Endothelial cell of umbilical vein (primary cell): ENCODE measurements around the gene SPPL3. TPM values are rescaled to one million over a fixed set of nuclear protein-coding genes. Genes with fewer than 3 reads are reported as not detected.

Experiments used
- BruUV-seq: library from RNA; stranded (reverse); fragments of 400-500 nt; replicated peaks from 2 replicates; lab custom pipeline; 2021; lab: Mats Ljungman, UMichigan
- CTCF ChIA-PET: fragments of 300-600, 350-600 bp; sonication (Branson Sonifier 250); formaldehyde crosslinking; loops from one replicate; lab custom pipeline; 2021; ENCODE audit warnings: antibody characterized with exemption, inconsistent platforms; lab: Charles Lee
- POLR2A ChIA-PET: fragments of 300-600, 350-600 bp; sonication (Branson Sonifier 250); formaldehyde crosslinking; loops from one replicate; lab custom pipeline; 2021; ENCODE audit warnings: antibody characterized with exemption, inconsistent platforms; lab: Charles Lee
- DNase-seq: peaks from one replicate; pipeline ENCODE4 v3.0.0-alpha.2; 2011; ENCODE audit warnings: low read depth, low spot score
- FAIRE-seq: peaks from 2 replicates; lab custom pipeline; 2011; peaks lifted over from hg19 to GRCh38; lab: Jason Lieb, UNC
- H2AFZ ChIP-seq: 2 replicates; pipeline ENCODE4 v1.6.0; 2012; ENCODE audit warnings: low read depth, low read length, control low read depth, inconsistent platforms
- H3K27ac ChIP-seq: 2 replicates; pipeline ENCODE4 v1.5.1; 2011; ENCODE audit warnings: low read depth, mild to moderate bottlenecking, control low read depth, low read length, moderate library complexity; ENCODE audit not compliant: insufficient read depth
- H3K27me3 ChIP-seq, 2 experiments: 2 replicates each; pipeline versions ENCODE4 v1.6.0 to v1.6.1; 2011; ENCODE audit warnings: low read length in 2 of 2, mixed read lengths in 1 of 2; ENCODE audit not compliant: control insufficient read depth in 2 of 2, insufficient read depth in 2 of 2
- H3K36me3 ChIP-seq, 2 experiments: 2 replicates in 1 of 2; 3 replicates in 1 of 2; pipeline ENCODE4 v1.5.1; 2011; ENCODE audit warnings: low read length in 2 of 2, mild to moderate bottlenecking in 1 of 2, moderate library complexity in 1 of 2; ENCODE audit not compliant: control insufficient read depth in 2 of 2, insufficient read depth in 2 of 2; ENCODE audit errors: extremely low read depth in 1 of 2
- H3K4me1 ChIP-seq: 3 replicates; pipeline ENCODE4 v1.5.1; 2011; ENCODE audit warnings: mild to moderate bottlenecking, low read length; ENCODE audit not compliant: control insufficient read depth, insufficient read depth; ENCODE audit errors: extremely low read depth
- H3K4me2 ChIP-seq: 2 replicates; pipeline ENCODE4 v1.6.1; 2011; ENCODE audit warnings: low read length, control low read depth, mixed read lengths; ENCODE audit not compliant: insufficient read depth
- H3K4me3 ChIP-seq, 3 experiments: fragments of 200-600 bp in 1 of 3; sonication (generic), shearing (Covaris generic) in 1 of 3; replicated peaks in 1 of 3; 2 replicates each; pipeline ENCODE4 v1.5.1; 2011 to 2016; ENCODE audit warnings: control low read depth in 3 of 3, low read length in 3 of 3, mild to moderate bottlenecking in 2 of 3, inconsistent platforms in 1 of 3, low read depth in 1 of 3, moderate library complexity in 1 of 3; ENCODE audit not compliant: insufficient read depth in 1 of 3
- H3K79me2 ChIP-seq: 2 replicates; pipeline ENCODE4 v1.6.0; 2012; ENCODE audit warnings: low read length, inconsistent platforms; ENCODE audit not compliant: control insufficient read depth, insufficient read depth
- H3K9ac ChIP-seq: replicated peaks from 2 replicates; pipeline ENCODE3; 2011; ENCODE audit warnings: low read length, control low read depth; ENCODE audit not compliant: insufficient read depth; ENCODE audit errors: extremely low read depth
- H3K9me1 ChIP-seq: replicated peaks from 3 replicates; pipeline ENCODE4 v1.6.0; 2011; ENCODE audit warnings: mild to moderate bottlenecking, low read length; ENCODE audit not compliant: control insufficient read depth, insufficient read depth; ENCODE audit errors: extremely low read depth
- H3K9me3 ChIP-seq: replicated peaks from 2 replicates; pipeline ENCODE4 v1.5.1; 2012; ENCODE audit warnings: low read length, inconsistent platforms; ENCODE audit not compliant: control insufficient read depth, insufficient read depth
- H4K20me1 ChIP-seq: replicated peaks from 2 replicates; pipeline ENCODE3; 2011; ENCODE audit warnings: mild to moderate bottlenecking, low read length; ENCODE audit not compliant: control insufficient read depth, insufficient read depth; ENCODE audit errors: extremely low read depth
- EZH2 ChIP-seq: IDR thresholded peaks from 2 replicates; pipeline ENCODE4 v1.6.1; 2012; ENCODE audit warnings: borderline replicate concordance, low read depth, mild to moderate bottlenecking, moderate library complexity, low read length, inconsistent platforms; ENCODE audit not compliant: severe bottlenecking
- GATA2 ChIP-seq: IDR thresholded peaks from 2 replicates; pipeline ENCODE4 v1.7.0; 2011; ENCODE audit warnings: low read depth, mild to moderate bottlenecking, moderate library complexity, mixed read lengths, low read length; ENCODE audit not compliant: insufficient read length, insufficient read depth
- dilution Hi-C: fragments of 300-500 bp; cut with MboI; formaldehyde crosslinking; loops from one replicate; pipeline ENCODE4 v1.15.0; 2019; ENCODE audit warnings: low sequenced_read_pairs; ENCODE audit not compliant: extremely low pct_ligation_motif_present
- intact Hi-C: fragments of 100-400 bp; cut with micrococcal nuclease; formaldehyde crosslinking; loops from one replicate; pipeline ENCODE4 v1.10.0; 2022
- polyA plus RNA-seq, 4 experiments: library from polyadenylated mRNA; depleted of rRNA in 3 of 4; stranded (reverse) in 3 of 4; unstranded in 1 of 4; fragments of >200 nt; gene quantifications; 2 replicates each; pipeline versions ENCODE4 v1.2.1 to v1.2.3, GENCODE V29; 2011 to 2012; ENCODE audit warnings: missing spikeins in 1 of 4
- total RNA-seq: library from RNA; stranded (reverse); gene quantifications from 2 replicates; pipeline ENCODE4 v1.2.3, GENCODE V29; 2021
- TF ChIP-seq, protein P1 (sequence below), 2 donors: IDR thresholded peaks; 1 replicate in 1 of 2; 2 replicates in 1 of 2; pipeline ENCODE4 v1.5.1; 2011; ENCODE audit warnings: low read length in 2 of 2, mild to moderate bottlenecking in 2 of 2, moderate library complexity in 2 of 2, control low read depth in 1 of 2, inconsistent platforms in 1 of 2, low read depth in 1 of 2; ENCODE audit not compliant: insufficient read depth in 1 of 2; ENCODE audit errors: extremely low read depth in 1 of 2

SPPL3 gene
- total and polyA plus RNA-seq, 2 donors (not counting 3 experiments of a cell fraction or from before 2014, with no cell fraction given), result 30.6 to 53.0 TPM

DNA sequence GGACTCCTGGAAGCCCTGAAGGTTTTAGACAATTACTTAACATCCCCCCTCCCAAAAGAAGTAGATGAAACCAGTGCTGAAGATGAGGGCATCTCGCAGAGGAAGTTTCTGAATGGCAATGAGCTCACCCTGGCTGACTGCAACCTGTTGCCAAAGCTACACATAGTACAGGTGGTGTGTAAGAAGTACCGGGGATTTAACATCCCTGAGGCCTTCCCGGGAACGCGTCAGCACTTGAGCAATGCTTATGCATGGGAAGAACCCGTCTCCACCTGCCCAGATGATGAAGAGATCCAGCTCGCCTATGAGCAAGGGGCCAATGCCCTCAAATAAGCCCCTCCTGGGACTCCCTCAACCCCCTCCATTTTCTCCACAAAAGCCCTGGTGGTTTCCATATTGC lies 10.6 kb upstream of the SPPL3 start:
- FAIRE-seq (no peak), DNase-seq (no peak)
- H3K36me3 ChIP-seq, result no peaks in the 10 kb centered on the region
- dilution Hi-C loops (no loop called here), intact Hi-C loops (no loop called here)
- peaks cover 2 to 10% of the 10 kb centered on the region in 2 experiments for H3K27me3 ChIP-seq
- H3K27ac ChIP-seq, result no peak overlapping the region
- no peaks in the 10 kb centered on the region for H3K9me3 ChIP-seq
- no peaks in the 10 kb centered on the region for H3K4me1 ChIP-seq
- H3K4me2 ChIP-seq, result no peak overlapping the region
- H4K20me1 ChIP-seq, result no peaks in the 10 kb centered on the region
- ChIA-PET CTCF (no interaction called here), POLR2A (no interaction called here)
- no peak overlapping the region for H2AFZ ChIP-seq
- no peak for TF ChIP-seq GATA2
- H3K4me3 ChIP-seq, result no peak overlapping the region
- BruUV-seq, result no TSS peak
- H3K9me1 ChIP-seq, result no peaks in the 10 kb centered on the region
- no peak overlapping the region for H3K9ac ChIP-seq
- no peaks in the 10 kb centered on the region for H3K79me2 ChIP-seq

DNA sequence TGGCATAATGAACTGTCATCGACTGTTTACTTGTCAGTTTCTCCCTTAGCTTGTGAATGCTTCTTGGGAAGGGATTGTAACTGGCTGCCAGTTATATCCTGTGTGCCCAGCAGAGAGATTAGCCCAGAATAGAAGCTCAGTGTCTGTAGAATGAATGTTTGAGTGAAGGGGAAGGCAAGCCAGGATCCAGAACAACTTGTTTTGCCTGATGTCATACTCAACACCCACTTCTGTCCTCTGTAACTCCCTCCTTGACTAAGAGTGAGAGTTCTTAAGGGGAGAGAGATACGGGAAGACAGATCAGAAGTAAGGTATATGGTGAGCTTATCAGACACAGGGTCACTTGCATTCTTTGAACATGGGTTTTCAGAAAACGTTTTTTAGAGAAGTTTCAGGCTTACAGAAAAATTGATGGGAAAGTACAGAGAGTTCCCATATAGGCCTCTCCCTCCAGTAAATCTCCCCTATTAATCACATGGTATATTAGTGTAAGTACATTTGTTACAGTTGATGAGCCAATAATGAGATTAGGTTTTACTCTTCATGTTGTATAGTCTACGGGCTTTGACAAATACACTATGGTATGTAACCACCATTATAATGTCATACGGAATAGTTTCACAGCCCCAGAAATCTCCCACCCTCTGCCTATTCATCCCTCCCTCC lies 5.6 kb upstream of the SPPL3 start:
- Histone ChIP-seq H3K4me1 (no peaks in the 10 kb centered on the region), H3K36me3 (no peaks in the 10 kb centered on the region), H4K20me1 (no peaks in the 10 kb centered on the region), H3K27ac (no peak overlapping the region), H3K4me2 (no peak overlapping the region), H3K79me2 (no peaks in the 10 kb centered on the region), H3K27me3 (peaks cover 0 to 6% of the 10 kb centered on the region in 2 experiments), H3K9me3 (no peaks in the 10 kb centered on the region), H3K9ac (no peak overlapping the region), H3K4me3 (no peak overlapping the region), H3K9me1 (no peaks in the 10 kb centered on the region), H2AFZ (no peak overlapping the region)
- dilution Hi-C loops, result no loop called here
- intact Hi-C loops, result no loop called here
- no TSS peak for BruUV-seq
- DNase-seq, result no peak
- CTCF ChIA-PET, result interaction anchor here (1.0 to 1.4 kb wide), 2 partner anchors 171 to 310 kb away, joined by 3 read pairs; no protein-coding TSS in a partner anchor
- POLR2A ChIA-PET, result no interaction called here
- FAIRE-seq, result no peak
- no peak for TF ChIP-seq EZH2
- TF ChIP-seq, protein P1, sequence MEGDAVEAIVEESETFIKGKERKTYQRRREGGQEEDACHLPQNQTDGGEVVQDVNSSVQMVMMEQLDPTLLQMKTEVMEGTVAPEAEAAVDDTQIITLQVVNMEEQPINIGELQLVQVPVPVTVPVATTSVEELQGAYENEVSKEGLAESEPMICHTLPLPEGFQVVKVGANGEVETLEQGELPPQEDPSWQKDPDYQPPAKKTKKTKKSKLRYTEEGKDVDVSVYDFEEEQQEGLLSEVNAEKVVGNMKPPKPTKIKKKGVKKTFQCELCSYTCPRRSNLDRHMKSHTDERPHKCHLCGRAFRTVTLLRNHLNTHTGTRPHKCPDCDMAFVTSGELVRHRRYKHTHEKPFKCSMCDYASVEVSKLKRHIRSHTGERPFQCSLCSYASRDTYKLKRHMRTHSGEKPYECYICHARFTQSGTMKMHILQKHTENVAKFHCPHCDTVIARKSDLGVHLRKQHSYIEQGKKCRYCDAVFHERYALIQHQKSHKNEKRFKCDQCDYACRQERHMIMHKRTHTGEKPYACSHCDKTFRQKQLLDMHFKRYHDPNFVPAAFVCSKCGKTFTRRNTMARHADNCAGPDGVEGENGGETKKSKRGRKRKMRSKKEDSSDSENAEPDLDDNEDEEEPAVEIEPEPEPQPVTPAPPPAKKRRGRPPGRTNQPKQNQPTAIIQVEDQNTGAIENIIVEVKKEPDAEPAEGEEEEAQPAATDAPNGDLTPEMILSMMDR (IDR thresholded peaks at IDR 0.05; ENCODE audit: extremely low read depth in 1 of 2, insufficient read depth in 1 of 2, low read depth in 1 of 2, low read length in 2 of 2), result no peak
